Myocyte (in vitro differentiated cells): ENCODE measurements around the gene RNF130. TPM values are rescaled to one million over a fixed set of nuclear protein-coding genes. Genes with fewer than 3 reads are reported as not detected.
"Not testable (repeated sequence)": the region's sequence is repeated elsewhere in the genome, so short reads cannot be mapped to it uniquely, and the experiment has no call there.

Experiments
- DNase-seq: peaks from one replicate; pipeline ENCODE4 v3.0.0-alpha.2; 2012; ENCODE audit warnings: low read depth
- total RNA-seq: library from RNA; depleted of rRNA; stranded (reverse); fragments of >200 nt; gene quantifications from 2 replicates; pipeline ENCODE4 v1.2.3, GENCODE V29; 2014

RNF130 gene
- total RNA-seq, 1 donor from 2014 or later, result 36.8 TPM

- DNase-seq, result no peak
Measured at GRCh38 chr5:179978792-179979191, 92.8 kb downstream of the RNF130 start.

- DNase-seq, result peak; percentile 79
Measured at GRCh38 chr5:179975713-179976134, 95.8 kb downstream of the RNF130 start.

- peak; percentile 36 for DNase-seq
Measured at GRCh38 chr5:179974946-179975712, 96.4 kb downstream of the RNF130 start.

GRCh38 chr5:179974246-179974945 is 97.2 kb downstream of the RNF130 start:
- no peak for DNase-seq

DNA sequence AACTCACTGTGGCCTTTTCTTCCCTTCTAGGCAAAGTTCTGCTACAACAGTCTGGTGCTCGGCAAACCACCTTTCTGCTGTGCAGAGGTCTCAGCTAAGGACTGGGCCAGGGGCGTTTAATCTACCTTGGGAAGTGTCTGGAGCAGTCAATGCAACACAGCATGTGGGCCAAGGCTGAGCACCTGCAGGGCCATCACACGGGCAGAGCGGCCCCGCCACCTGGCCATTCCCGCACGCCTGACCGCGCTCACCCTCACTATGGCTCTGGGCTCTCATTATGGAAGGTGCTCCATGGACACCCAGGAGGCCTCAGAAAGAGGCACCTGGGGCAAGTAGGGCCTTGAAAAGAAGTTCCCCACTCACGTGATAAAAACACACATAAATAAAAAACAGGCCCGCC is 98.2 kb downstream of the RNF130 start:
- DNase-seq, result no peak

- no peak for DNase-seq
Measured at GRCh38 chr5:179969110-179969509, 102.4 kb downstream of the RNF130 start.

DNA sequence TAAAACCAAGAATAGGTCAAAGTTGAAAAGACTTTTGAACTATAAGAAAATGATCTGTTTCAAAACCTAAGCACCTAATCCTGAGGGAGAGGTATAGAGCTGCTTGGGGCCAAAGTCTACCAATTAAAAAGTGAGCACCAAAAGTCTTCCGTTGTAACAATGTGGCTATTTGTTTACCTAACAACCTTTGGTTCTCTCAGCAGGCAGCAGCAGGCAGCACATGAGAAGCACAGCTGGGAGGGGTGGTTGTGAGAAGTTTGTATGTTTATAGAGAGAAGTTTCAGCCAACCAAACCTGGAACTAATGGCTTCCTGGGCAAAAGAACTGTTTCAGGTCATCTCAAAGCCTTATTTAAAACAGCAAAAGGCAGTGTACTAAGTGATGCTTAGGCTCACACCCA is 104.1 kb downstream of the RNF130 start:
- no peak for DNase-seq

GRCh38 chr5:179964015-179964414 is 107.5 kb downstream of the RNF130 start:
- DNase-seq, result no peak

GRCh38 chr5:179963375-179963774 is 108.2 kb downstream of the RNF130 start:
- DNase-seq, result no peak

- no peak for DNase-seq
Measured at GRCh38 chr5:179960204-179960831, 111.2 kb downstream of the RNF130 start.

- DNase-seq, result no peak
Measured at GRCh38 chr5:179959641-179960040, 111.9 kb downstream of the RNF130 start.

DNA sequence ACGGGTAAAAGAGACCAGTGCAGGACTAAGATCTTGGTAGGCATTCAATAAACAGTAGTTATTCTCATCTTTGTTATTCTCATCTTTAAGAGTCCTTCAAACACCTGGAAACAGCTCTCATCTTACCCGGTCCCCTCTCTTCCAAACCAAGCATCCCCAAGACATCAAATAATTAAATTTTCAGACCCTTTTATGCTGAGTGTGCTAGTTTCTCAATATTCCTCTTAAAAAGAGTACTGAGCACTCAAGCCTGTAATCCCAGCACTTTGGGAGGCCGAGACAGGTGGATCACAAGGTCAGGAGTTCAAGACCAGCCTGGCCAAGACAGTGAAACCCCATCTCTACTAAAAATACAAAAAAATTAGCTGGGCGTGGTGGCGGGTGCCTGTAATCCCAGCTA is 112.4 kb downstream of the RNF130 start:
- not testable (repeated sequence) for DNase-seq

DNA sequence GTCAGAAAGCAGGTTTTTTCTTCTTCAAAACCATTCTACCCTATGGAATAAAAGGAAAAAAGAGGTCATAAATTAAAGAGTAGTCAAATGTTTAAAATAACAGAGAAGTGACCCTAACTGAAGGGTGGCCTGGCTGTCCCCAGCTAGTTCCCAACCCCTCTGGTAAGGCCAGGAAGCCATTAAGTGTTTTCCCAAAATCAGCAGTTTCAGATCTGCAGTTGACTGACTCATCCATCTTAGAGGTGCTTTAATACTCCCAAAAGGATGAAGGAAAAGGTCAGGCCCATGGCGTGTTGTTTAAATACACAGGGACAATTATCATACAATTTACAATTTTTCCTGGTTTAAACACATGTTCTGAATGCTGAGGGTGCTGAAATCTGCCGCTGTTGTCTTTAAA is 115.9 kb downstream of the RNF130 start:
- DNase-seq, result no peak

DNA sequence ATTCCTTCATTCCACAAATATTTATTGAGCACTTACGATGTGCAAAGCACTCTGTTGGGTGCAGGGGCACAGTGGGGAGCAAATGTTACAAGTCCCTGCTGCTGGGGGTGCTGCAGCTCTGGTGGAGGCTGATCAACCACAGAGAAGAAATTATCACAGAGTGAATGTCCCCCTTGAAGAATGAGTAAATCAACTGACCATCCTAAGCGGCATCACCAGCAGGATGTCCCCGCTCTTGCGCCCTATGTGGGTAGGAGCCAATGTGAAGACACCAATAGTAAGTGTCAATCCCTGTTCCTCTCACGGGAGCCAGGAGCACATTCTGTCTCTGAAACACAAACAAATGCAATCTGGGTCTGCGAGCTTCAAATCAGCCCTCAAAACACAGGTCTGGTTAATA is 116.5 kb downstream of the RNF130 start:
- no peak for DNase-seq

- DNase-seq, result no peak
Measured at GRCh38 chr5:179954434-179954833, 117.1 kb downstream of the RNF130 start.

DNA sequence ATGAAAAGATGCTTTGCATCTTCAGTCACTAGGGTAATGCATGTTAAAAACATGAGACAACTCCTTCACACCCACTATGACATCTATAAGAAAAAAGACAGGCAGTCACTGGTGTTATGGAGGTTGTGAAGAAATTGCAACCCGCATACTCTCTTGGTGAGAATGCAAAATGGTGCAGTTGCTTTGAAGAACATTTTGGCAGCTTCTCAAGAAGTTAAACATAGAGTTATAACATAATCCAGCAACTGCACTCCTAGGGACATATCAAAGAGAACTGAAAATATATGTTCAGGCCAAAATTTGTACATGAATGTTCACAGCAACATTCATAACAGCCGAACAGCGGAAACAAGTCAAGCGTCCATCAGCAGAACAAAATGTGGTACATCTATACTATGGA is 117.6 kb downstream of the RNF130 start:
- no peak for DNase-seq

DNA sequence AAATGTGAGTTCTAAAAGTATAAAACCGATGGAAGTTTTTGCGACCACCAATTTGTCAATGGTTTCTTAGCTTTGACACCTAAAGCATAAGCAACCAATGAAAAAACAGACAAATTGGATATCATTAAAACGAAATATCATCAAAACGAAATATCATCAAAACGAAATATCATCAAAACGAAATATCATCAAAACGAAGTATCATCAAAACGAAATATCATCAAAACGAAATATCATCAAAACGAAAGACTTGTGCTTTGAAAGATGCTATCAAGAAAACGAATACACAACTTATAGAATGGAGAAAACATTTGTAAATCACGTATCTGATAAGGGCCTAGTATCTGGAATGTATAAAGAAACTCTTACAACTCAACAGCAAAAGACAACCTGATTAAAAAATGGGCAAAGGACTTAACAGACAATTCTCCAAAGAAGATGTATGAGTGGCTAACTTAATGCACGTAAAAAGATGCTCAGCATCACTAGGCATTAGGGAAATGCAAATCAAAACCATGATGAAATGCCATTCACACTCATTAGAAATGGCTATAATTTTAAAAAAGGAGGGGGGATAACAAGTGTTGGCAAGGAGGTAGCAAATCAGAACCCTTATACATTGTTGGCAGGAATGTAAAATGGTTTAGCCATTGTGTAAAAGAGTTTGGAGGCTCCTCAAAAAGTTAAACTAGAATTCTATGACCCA is 134.4 kb downstream of the RNF130 start:
- no peak for DNase-seq

DNA sequence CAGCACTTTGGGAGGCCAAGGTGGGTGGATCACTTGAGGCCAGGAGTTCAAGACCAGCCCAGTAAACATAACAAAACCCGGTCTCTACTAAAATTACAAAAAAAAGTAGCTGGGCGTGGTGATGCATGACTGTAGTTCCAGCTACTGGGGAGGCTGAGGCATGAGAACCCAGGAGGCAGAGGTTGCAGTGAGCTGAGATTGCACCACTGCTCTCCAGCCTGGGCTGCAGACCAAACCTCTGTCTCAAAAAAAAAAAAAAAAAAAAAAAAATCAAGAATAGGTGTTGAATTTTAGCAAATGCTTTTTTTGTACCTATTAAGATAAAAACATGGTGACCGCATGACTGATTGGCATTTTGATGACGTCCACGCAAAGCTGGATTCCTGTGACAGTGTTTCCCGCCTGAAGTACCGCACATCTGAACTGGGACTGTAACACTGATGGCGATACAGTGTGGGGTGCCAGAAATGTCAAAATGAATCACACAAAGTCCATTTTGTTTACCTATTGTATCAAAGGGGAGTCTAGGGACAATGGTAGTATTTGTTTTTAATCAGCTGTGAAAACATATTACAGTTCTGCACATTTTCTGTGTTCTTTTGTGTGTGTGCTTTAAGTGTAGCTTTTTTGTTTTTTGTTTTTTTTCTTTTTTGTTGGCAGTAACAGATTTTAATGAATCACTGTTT is 140.6 kb downstream of the RNF130 start:
- no peak for DNase-seq

- no peak for DNase-seq
Measured at GRCh38 chr5:179927824-179928223, 143.7 kb downstream of the RNF130 start.

DNA sequence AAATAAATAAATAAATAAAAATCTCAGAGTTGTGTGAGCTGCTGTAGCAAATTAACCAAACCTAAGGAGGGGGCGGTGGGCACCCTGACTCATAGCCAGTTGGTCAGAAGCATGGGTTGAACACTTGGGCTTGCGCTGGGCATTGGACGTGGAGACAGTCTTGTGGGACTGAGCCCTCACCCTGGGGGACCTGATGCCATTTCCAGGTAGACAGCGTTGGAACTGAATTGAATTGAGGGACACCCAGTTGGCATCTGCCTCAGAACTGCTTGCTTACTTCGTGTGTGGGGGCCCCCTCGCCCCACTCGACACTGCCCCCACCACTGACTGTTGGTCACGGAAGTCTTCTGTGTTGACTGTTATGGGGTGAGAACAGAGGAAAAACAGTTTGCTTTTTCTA is 144.9 kb downstream of the RNF130 start:
- DNase-seq, result no peak

DNA sequence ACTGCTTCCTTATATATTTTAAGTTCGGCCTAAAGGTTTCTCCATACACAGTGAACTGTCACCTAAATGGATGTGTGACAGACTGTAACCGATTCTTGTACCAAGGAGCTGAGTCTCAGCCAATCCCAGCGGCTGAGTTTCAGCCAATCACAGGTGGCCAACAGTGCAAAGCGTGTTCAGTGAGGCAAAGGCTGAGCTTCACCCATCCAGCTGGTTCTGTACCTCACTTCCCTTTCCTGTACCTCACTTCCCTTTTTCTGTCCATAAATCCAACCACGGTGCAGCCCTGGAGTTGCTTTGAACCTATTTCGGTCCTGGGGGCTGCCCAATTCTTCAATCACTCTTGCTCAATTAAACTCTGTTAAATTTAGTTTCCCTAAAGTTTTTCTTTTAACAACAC is 148.1 kb downstream of the RNF130 start:
- no peak for DNase-seq
